GM21737 (cell line): Measurements from ENCODE around the gene TANGO2.

Experiments used
- ATAC-seq: cut with Tn5 transposase; IDR thresholded peaks from one replicate; pipeline ENCODE4 v1.9.1; 2021; ENCODE audit warnings: mild to moderate bottlenecking, moderate library complexity; ENCODE audit not compliant: unreplicated experiment

The TANGO2 gene

DNA sequence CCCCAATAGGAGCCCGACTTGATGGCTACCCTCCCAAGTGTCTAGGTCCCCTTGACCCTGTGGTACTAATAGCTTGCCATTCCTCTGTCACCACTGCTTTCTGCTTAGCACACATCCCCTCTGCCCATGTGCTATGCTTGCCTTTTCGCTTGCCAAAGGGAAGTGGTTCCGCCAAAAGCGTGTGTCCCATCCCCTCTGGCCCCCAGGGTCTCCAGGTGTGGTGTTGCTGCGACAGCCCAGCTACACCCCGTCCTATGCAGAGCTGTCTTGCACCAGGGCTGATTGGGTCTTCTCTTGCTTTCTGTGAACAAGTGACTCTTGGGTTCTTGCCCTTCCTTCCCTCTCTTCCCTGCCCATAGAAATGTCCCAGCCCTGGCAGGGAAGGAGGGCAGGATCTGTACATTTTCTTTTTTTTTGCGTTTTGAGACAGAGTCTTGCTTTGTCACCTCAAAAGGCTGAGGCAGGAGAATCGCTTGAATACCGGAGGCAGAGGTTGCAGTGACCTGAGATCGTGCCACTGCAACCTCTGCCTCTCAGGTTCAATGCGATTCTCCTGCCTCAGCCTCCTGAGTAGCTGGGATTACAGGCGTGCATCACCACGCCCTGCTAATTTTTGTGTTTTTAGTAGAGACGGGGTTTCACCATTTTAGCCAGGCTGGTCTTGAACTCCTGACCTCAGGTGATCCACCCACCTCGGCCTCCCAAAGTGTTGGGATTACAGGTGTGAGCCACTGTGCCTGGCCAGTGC, 3.9 kb downstream of the TANGO2 start:
- ATAC-seq, result no peak

DNA sequence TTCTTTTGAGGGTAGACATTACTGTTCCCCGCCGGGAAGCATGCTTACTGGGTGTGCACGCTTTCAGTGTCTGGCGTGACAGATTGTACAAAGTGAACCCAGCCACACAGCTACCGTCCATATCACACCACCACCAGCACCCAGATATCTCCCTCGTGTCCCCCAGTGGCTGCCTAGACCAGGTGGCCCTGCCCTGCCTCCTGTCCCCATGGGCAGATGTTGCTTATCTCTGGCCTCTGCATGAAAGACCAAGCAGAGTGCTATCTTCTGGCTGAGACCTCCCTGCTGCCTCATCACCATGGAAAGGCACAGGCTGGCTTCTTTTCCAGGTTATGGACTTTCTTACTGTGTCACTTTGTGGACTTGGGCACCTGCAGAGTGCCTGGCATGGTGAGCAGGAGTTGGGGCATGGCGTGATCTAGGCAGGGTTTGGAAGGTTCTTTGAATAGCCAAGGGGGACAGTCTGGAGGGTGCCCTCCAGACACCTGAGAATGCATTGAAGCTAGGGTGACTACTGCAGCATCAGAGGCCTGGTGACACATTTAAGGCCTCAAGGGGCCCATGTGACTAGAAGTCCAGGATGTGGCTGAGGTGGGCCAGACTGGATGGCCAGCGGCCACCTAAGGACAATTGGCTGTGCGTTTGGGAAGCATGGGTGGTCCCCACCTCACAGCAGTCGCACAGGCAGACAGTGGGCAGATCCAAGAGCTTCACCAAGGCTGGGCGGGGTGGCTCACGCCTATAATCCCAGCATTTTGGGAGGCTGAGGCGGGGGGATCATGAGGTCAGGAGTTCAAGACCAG, 4.7 kb downstream of the TANGO2 start:
- no peak for ATAC-seq

DNA sequence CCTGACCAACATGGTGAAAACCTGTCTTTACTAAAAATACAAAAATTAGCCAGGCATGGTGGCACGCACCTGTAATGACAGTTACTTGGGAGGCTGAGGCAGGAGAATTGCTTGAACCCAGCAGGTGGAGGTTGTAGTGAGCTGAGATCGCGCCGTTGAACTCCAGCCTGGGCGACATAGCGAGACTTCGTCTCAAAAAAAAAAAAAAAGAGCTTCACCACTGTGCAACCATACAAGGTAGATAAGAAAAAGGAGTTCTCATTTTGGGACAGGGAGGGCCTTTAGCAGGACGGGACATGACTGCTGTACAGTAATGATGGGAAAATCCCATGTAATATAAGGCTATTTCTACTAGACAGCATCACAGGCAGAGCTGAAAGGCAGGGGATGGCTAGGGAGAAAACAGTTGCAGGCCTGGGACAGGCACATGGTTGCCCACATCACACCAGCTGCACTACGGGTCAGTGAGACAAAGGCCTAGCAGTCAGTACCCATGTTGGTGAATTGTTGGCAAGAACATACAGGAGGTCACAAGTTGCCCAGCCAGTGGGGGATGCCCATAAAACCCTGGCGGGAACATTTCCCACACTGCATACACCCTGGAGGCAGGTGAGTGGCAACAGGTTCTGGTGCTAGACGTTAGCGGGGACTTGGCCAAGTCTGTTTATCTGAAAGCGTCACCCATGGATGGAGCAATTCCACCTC, 5.4 kb downstream of the TANGO2 start:
- no peak for ATAC-seq

DNA sequence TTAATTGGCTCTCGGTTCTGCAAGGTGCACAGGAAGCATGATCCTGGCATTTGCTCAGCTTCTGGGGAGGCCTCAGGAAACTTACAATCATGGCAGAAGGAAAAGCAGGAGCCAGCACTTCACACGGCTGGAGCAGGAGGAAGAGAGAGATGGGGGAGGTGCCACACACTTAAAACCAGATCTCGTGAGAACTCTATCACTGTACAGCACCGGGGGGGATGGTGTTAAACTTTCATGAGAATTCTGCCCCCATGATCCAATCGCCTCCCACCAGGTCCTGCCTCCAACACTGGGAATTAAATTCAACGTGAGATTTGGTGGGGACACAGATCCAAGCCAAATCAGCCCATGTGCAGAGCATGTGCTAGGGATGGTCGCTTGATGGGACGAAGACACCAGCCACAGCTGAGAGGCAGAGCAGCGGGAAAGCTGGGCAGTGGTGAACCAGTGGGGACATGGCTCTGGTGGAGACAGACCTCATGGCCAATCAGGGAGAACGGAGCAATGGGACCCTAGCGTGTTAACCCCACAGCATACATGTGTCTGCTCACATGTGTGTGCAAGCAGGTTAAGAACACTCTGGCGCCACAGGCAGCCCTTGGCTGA, 6.2 kb downstream of the TANGO2 start:
- no peak for ATAC-seq

DNA sequence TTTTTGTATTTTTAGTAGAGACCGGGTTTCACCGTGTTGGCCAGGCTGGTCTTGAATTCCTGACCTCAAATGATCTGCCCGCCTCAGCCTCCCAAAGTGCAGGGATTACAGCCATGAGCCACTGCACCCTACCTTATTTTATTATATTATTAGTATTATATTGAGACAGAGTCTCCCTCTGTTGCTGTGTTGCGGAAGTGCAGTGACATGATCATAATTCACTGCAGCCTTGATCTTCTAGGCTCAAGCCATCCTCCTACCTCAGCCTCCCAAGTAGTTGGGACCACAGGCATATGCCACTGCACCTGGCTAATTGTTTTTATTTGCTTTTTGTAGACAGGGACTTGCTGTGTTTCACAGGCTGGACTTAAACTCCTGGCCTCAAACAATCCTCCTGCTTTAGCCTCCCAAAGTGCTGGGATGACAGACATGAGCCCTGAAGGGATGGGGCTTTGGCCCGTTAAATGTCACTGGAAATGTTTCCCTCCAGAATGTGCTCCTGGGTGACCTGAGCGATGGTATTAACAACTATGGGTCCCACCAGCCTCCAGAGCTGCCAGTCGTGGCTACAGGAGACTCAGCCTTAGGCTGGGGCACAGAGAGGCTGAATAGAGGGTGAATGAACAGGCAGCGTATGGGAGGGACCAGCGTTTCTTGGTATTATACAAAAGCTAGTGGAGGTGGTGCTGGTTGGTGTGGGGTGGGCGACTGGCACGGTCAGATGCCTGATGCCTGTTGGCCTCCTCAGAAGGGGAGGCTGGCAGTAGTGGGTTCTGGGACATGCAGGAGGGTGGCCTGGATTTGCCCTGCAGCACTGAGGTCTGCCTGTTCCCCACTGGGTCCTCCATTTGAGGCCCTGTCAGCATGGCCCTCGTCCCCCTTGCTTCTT, 7.3 kb downstream of the TANGO2 start:
- ATAC-seq, result no peak

DNA sequence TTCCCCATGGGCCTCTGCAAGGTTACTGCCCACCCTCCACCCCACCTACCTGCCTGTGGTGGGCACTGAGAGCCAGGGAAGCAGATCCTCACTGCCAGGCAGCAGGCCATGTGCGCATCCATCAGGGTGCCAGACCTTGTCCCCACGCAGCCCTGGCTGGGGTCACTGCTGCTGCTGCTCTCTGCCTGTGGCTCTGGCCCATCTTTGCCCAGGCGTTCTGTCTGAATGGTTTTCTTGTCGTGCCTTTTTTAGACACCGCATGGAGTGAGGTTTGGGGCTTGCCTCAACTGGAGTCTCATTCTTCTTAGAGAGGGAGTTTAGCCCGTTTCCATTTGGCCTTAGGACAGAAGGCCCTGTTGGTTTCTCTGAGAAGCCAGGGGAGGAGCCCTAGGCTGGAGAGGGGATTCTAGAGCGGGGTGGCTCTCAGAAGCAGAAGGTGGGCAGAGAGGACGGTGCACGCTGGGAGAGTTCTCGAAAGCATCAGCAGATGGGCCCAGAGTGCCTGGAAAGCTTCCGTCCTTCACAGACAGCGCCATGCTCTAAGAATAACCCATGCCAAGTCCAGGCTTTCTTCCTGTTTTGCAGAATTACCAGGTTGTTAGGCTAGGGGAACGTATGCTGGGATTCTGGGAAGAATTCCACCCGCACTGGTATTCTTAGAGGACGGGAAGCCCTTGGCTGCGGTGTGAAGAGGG, 8.1 kb downstream of the TANGO2 start:
- no peak for ATAC-seq

DNA sequence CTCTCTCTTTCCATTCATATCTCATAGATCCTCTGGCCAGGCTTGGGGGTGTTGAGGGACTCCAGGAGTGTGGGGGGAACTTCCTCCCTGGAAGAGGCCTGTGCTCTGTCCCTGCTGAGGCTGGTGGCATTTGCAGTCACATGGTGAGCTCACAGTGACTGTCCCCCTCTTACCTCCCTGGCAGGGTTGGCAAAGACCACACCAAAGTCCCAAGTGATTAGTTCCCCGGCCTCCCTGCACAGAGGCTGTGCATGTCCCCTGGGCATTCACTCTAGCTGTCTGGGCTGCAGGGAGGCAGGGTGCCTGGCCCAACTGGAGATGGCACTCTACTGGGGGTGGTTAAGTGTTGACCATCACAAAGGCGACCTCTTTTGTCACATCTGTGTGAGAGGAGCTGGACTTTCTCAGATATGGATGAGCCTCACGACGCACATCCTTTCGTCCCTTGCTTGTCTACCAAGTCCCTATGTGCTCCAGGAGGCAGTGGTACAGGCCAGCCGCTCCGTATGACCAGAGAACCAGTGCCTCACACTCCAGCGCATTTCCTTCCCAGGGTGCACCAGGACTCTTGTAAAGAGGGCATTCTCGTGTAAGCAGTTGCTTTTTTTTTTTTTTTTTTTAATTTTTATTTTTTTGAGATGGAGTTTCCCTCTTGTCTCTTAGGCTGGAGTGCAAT, 8.8 kb downstream of the TANGO2 start:
- no peak for ATAC-seq

DNA sequence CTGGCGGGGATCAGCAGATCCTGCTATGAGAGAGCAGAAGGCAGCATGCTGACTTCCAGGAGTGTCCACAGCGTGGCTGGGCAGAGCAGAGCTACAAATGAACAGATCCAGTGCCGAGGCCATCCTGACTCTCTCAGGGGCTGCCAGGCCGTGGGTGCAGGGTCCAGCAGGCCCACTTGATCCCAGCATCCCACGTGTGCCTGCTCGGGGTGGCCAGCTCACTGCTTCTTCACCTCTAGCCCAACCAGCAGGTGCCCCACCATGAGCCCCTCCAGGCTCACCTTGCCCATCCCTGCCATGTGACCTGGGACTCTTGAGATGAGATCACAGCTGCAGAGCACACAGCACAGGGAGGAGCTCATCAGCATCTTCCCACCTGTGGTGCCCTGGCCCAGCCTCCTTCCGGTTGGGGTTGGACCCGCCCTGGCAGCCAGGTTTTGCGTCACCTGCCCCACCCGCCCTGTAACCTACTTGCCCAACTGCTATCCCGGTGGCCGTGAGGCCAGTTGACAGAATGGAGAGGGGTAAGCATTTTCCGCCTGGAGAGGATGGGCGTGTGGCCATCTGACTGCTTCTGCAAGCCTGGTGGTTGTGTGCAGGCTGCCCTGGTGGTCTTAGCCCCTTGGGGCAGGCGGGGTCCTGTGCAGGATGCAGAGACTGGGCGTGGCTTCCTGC, 11.0 kb downstream of the TANGO2 start:
- ATAC-seq, result no peak

DNA sequence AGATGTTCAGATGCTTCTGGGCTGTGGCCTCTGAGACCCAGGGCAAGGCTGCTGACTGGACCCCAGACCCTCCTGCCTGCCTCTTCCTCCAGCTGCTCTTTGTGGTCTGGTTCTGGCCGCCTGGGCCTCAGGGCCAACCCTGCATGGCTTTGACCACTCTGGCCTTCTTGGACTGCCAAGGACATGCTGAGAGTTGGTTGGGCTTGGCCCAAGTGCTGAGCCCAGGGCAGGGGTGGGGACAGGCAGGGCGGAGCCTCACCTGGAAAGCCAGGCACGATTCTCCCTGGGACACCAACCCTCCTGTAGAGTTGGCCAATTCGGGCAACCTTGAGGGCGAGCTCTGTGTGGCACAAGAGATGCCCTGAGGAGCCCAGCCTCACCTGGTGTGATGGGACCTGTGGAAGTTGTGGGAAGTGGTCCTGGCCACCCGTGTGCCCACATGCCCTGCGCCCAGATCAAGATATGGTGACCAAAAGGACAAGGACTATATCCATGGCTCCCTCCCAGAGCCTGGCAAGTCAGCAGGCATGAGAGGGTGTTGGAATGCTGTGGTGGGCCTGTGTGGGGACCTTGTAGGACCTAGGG, 11.6 kb downstream of the TANGO2 start:
- ATAC-seq, result no peak

DNA sequence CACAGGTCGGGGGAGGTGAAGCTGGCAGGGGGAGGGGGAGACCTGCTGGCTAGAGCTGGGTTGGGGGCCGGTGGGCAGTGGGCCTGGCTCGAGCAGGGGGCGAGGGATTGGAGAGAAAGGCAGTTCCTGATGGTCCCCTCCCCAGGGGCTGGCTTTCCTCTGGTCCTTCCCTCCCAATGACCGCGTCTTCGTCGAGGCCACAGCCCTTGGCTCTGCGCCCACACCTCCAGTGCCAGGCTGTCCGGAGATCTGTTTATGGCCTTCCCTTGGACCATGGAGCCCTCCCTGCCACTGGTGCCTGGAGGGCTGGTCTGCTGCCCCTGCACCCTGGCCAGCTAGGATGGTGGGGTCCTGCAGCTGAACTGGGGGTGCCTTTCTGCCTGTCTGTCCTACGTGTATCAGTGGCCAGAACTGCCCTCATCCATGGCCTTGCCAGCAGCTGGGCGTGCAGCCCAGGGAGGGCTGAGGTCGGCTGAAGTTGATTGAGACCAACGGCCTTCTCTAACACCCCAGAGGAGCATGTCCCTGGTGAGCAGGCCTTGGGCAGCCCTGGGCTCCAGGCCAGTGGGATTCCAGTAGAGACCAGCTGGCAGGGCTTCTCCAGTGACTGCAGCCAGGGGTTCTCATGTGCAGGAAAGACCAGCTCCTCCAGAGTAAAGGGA, 12.3 kb downstream of the TANGO2 start:
- no peak for ATAC-seq

DNA sequence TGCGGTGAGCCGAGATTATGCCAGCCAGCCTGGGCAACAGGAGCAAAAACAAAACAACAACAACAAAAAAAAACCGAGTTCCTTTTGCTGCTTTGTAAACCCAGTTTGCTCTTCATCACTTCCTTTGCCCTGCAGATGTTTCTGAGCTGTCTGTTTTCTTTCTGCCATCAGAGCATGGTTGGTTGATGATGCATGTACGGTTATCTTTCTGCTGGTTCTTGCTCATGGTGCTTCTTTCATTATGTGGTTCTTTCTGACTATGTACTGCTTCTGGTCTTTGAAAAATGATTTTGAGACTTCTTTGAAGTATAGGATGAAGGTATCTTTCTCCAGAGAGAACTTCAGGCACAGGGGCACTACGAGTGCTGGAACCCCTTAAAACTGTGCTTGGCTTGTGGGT, 13.2 kb downstream of the TANGO2 start:
- ATAC-seq, result no peak

DNA sequence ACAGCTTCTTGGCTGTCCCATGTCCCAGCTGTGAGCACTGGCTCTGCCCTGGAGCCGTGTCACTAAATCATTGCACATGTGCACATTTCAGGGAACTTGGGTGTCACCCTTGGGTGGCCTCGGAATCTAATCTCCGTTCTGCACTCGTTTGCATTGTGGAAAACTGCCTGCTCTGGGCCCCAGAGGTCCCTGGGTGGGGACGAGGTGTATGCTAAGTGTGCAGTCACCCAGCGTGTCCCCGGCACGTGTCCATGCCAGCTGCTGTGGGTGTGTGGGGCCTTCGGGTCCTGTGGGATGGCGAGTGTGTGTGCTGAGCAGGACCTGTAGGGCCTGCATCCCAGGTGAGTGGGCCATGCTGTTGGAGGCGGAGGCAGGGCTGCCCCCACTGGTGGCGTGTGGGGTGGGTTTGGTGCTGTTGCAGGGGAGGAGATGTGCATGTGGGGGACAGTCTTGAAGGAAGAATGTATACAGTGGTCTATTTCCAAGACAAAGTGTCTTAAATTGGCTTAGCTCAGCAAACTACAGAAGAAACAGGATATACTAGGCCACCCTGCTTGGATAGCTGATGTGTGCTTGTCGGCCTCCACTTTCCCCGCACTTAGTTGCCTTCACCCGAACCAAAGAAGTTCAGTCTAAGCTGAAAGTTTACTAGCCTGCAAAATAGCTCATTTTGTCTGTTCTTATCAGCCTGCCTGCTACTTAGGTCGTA, 14.6 kb downstream of the TANGO2 start:
- no peak for ATAC-seq

DNA sequence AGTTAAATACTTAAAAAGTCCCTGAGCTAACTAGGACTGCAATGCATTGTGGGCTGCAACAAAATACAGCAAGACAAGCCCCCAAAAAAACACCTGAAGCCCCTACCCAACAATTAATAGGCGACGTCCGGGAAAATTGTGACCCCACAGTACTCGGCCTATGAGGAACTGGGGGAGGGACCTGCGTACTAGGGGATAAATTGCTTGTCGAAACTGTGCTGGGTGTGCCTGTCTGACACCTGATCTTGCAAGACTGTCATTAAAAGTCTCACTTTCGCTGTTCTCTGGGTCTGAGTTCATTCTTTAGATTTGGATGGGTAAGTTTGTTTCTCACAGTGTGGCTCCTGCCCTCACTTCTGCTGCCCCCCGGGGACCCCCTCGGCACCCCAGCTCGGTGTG, 15.2 kb downstream of the TANGO2 start:
- no peak for ATAC-seq

DNA sequence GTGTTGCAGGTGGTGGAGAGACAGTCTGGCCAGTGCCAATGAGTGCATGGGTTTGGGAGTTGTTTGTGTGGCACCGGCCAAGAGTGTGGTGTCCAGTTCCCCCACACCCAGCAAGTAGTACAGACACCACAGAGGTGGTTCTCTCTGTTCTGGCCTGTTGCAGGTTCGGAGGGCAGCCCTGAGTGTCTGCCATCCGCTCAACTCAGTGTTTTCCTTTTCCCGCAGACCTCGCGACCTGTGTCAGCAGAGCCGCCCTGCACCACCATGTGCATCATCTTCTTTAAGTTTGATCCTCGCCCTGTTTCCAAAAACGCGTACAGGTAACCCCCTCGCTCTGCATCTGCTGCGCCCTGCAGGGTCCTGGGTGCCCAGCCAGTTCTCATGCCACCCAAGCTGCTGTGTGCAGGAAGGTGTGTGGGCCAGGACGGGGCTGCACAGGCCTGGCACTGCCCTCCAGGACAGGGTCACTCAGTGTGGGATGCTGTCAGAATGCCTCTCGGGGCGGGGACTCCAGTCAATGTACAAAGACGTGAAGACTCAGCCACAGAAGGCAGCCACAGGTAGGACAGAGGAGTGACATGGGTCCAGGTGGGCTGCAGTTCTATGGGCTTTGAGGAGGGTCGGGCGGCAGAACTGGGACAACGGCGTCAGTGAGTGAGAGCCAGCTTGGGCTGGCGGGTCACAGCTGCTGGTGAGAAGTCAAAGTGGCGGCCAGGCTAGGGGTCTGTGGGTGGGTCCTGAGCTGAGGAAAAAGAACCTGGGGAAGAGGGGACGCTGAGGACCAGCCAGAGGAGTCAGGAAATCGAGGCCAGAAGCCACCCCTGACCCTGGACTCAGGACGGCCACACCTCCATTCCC, 15.9 kb downstream of the TANGO2 start:
- no peak for ATAC-seq

DNA sequence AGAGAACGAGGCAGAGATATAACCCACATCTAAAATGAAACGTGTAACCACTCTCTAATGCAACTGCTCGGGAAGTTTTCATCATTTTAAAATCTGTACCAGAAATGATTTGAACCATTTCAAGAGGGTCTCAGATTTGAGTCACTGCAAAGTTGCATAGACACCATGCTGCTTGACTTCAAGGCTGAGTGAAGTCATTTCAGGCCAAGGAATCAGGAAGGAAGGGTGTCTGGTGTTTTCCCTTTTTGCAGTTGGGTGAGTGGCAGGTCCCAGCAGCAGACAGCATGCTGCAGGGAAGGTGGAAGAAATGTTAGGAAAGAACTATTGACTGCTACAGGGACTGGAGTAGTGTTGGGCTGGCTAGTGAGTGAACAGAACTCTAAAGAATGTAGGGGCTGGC, 16.5 kb downstream of the TANGO2 start:
- ATAC-seq, result no peak

DNA sequence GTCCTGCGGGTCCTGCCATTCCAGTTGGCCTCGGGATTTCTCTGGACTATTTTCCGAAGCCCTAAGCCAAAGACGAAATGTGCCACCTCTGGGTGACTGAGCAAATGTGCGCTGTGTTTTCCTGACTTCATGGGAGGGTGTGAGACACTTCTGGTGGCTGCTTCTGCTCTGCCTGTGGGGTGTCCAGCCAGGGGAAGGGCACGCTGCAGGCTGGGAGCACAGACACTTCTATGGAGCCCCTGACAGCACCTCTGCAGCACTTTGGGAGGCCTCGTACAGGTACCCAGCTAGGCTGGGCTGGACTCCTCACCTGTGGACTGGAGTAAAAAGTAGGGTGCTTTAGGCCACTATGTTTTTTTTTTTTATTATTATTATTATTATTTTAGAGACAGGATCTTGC, 17.7 kb downstream of the TANGO2 start:
- ATAC-seq, result no peak
